GM18508 (cell line): ENCODE data around the gene DDX3X.
"Not testable (repeated sequence)": the region's sequence is repeated elsewhere in the genome, so short reads cannot be mapped to it uniquely, and the experiment has no call there.

Experiments used
- ATAC-seq: cut with Tn5 transposase; IDR thresholded peaks from one replicate; pipeline ENCODE4 v1.9.1; 2021; ENCODE audit warnings: moderate number of reproducible peaks; ENCODE audit not compliant: insufficient read depth, unreplicated experiment

The DDX3X gene

GRCh38 chrX:41333744-41334362 is at the start of gene DDX3X:
TSS of gene DDX3X (plus strand) at chrX:41334162. CDS start at chrX:41334253, 91 bp downstream.
- ATAC-seq = no peak

DNA sequence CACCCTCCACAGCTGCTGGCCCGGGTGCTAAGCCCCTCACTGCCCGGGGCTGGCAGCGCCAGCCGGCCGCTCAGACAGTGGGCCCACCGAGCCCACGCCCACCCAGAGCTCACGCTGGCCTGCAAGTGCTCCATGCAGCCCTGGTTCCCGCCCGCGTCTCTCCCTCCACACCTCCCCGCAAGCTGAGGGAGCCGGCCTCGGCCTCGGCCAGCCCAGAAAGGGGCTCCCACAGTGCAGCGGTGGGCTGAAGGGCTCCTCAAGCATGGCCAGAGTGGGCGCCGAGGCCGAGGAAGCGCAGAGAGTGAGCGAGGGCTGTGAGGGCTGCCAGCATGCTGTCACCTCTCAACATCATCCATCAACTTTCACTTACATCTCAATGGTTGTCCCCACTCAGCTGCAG is 48.0 kb upstream of the DDX3X start:
- ATAC-seq = not testable (repeated sequence)

- ATAC-seq = no peak
Measured at GRCh38 chrX:41288641-41289040, 45.3 kb upstream of the DDX3X start.

- no peak for ATAC-seq
Measured at GRCh38 chrX:41289095-41289494, 44.9 kb upstream of the DDX3X start.

- ATAC-seq = no peak
Measured at GRCh38 chrX:41291309-41291708, 42.7 kb upstream of the DDX3X start.

DNA sequence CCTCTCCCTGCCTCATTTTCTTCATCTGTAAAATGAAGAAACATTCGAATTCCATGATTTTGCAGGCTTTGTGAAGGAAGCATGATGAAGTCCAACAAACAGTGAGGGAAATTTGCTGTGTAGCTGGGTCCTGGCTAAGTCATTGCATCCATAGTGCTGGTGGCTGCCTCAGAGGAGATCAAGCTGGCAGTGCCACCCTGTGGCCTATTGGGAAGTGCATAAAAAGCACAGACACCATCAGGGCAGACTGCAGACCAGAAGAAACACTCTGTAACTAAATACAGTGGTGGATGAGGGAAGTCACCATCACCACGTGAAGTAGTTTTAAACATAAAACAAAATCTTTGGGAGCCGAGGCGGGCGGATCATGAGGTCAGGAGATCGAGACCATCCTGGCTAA is 40.7 kb upstream of the DDX3X start:
- ATAC-seq = no peak

DNA sequence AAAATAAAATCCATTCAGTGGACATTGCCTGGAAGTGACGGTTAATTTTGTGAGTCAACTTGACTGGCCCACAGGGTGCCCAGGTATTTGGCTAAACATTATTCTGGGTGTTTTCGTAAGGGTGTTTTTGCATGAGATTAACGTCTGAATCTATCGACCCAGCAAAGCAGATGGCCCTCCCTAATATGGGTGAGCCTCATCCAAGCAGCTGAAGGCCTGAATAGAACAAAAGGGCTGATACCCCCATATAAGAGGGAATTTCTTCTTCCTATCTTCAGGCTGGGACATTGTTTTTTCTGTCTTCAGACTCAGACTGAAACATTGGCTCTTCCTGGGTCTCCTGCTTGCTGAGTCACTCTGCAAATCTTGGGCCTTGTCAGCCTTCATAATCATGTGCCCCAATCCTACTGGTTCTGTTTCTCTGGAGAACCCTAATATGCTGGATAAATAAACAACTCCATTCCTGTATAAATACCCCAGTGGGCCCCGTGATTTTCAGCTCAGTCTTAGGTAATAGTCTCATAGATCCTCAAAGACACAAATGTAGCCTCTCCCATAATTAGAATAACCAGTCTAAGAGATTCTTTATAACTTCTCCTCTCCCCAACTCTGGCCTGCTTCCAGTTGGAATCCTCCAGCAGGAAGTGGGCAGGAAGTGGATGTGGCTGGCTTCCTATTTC is 33.1 kb upstream of the DDX3X start:
- no peak for ATAC-seq

- no peak for ATAC-seq
Measured at GRCh38 chrX:41301438-41301824, 32.5 kb upstream of the DDX3X start.

GRCh38 chrX:41302370-41302769 is 31.6 kb upstream of the DDX3X start:
- ATAC-seq = no peak

GRCh38 chrX:41303013-41303412 is 30.9 kb upstream of the DDX3X start:
- ATAC-seq = no peak

GRCh38 chrX:41304178-41304577 is 29.8 kb upstream of the DDX3X start:
- ATAC-seq = no peak

DNA sequence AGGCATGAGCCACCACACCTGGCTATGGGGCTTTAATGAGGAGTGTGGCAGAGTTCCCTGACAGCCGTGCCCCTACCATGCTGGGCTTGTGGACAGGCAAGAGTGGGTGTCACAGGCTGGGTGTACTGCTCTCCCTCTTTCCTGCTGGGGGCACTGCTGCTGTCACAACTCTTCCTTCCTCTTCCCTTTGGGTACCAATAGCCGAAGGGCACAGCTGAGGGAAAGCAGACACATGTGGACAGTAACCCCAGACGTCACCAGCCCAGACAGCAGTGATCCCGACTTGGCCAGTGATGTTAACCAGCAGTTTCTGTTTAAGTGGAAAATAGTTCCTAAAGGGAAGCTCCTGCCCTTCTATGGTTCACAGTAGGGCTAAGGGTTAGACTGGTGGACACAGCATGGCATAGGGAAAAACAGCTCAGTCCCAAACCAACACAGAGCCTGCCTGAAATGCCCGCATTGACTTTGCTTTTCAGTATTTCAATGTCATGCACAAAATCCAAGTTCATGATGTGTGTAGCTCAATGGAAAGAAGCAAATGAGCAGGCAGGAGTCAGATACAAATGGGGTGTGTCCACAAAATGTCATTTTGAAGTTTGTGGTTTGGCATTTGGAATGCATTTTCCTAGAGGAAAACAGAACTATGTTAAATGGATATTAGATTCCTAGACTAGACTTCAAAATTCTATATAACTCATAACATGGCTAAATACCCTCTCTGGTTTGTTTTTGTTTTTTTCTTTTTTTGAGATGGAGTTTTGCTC is 24.9 kb upstream of the DDX3X start:
- ATAC-seq = no peak

- no peak for ATAC-seq
Measured at GRCh38 chrX:41312786-41313185, 21.2 kb upstream of the DDX3X start.

DNA sequence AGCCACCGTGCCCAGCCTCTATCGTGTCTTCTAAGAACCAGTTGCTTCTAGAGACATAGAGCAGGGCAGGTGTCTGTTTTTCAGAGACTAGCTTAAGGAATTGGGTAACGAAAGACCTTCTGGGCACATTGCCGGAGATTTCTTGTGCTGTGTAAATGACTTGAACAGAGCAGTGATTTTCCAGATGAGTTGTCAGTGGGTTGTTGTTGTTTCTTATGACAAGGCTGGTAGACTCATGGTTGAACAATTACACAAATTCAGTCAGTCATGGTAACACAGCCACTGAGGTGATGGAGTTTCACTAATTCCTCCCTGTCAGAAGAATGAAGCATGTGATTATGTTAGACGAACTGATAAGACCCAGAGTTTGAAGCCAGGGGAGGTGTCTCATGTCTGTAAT is 20.5 kb upstream of the DDX3X start:
- ATAC-seq = no peak

DNA sequence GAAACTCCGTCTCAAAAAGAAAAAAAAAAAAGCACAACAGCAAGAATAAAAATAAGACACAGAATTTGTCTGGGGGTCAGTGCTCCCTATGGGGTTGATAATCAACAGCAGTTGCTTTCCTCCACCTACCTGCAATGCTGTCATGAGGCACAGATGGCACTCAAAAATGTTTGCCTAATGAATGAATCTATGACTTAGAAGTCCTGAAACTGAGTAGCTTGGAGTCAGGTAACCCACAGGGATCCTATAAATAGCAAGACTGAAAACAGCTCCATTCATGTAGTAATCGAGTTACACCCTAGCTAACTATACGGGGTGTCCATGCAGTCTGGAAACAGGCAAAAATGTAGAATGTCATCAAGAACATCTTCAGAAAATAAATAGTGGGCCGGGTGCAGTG is 19.8 kb upstream of the DDX3X start:
- ATAC-seq = no peak

DNA sequence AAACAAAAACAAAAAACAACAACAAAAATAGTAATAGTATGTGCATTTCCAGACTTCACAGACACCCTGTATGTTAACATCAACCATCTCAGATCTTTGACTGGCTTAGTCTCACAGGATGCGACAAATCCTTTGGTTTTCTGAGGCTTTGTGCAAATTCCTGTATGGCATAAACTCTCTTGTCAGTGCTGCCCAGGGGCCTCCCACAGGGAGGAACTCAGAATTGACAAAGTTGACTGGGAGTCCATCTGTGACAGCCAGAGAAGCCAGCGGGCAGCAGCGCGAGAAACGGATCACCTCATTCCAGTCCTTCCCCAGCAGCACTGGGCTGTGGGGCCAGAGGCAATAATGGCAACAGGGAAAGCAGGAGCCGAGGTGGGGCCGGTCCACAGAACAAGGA is 19.1 kb upstream of the DDX3X start:
- ATAC-seq = no peak

- not testable (repeated sequence) for ATAC-seq
Measured at GRCh38 chrX:41316266-41316665, 17.7 kb upstream of the DDX3X start.

DNA sequence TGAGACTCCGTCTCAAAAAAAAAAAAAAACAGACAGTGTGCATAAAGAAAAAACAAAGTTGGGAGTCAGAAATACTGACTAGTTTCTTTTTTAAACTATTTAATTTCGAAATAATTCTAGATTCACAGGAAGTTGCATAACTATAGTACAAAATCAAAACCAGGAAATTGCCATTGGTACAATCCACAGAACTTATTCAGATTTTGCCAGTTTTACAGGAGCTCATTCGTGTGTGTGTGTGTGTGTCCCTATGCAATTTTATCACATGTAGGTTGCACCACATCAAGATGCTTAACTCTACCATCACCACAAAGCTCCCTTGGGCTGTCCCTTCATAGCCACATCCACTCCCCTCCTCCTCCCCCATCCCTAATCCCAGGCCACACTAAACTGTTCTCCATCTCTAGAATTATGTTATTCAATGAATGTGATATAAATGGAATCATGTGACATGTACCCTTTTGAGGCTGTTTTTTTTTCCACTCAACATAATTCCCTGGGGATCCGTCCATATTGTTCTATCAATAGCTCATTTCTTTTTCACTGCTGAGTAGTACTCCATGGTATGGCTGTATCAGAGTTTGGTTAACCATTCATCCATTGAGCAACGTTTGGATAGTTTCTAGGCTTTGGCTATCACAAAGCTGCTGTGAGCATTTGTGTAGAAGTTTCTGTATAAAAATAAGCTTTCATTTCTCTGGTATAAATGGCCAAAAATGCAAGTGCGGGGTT is 16.3 kb upstream of the DDX3X start:
- no peak for ATAC-seq

GRCh38 chrX:41320393-41320792 is 13.6 kb upstream of the DDX3X start:
- no peak for ATAC-seq

DNA sequence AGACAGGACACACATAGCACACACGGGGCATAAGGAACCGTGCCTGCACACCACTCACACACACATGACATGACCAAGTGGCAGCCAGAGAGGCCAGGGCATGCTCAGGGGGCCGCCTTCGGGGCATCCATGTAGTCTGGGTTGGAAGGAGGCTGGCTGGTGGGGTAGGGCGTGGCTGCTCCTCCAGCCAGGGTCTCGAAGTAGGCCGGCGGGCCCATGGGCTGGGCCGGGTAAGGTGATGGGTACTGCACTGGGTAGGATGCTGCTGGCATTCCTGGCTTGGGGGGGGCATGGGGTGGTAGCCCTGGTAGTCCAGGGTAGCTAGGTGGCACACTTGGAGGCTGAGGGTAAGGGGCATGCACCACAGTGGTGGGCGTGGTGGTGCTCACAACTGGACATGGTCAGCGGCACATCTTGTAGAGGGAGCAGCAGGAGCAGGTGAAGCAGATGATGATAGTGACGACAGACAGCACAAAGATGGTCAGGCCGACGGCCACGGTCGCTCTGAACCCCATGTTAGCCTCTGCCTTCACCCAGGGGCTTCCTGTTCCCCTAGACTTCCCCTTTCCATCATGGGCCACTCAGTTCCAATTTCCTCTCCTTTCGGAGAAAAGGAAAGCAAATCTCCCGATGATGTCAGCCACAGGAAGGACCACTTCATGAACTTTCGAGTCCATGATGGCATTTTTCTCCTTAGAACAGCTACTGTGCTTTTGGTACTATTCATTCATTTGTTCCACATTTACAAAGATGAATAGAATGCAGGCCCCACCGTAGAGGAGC is 10.9 kb upstream of the DDX3X start:
- ATAC-seq = no peak
